HG03565 (cell line): ENCODE data around the gene MAGEB6B.
"Not testable (repeated sequence)": the region's sequence is repeated elsewhere in the genome, so short reads cannot be mapped to it uniquely, and the experiment has no call there.

Experiments used
- ATAC-seq: cut with Tn5 transposase; IDR thresholded peaks from one replicate; pipeline ENCODE4 v1.9.1; 2021; ENCODE audit warnings: mild to moderate bottlenecking, moderate library complexity; ENCODE audit not compliant: unreplicated experiment

MAGEB6B gene

GRCh38 chrX:26160301-26160700 is at the start of gene MAGEB6B:
Gene MAGEB6B, plus strand, starts transcription at chrX:26160601. Its CDS starts 0 bp downstream, at chrX:26160601.
- no peak for ATAC-seq

GRCh38 chrX:26138274-26138673 is 22.1 kb upstream of the MAGEB6B start, which contains the start of gene MAGEB18:
Gene MAGEB18, plus strand, starts transcription at chrX:26138343. Its CDS starts 643 bp downstream, at chrX:26138986.
- ATAC-seq: no peak

- no peak for ATAC-seq
Observed at GRCh38 chrX:26146024-26146423, 14.4 kb upstream of the MAGEB6B start.

GRCh38 chrX:26192204-26192603 is 31.8 kb downstream of the MAGEB6B start, which contains the start of gene MAGEB6:
Gene MAGEB6, plus strand, starts transcription at chrX:26192440. Its CDS starts 1,407 bp downstream, at chrX:26193847.
- no peak for ATAC-seq

GRCh38 chrX:26203561-26203960 is 43.2 kb downstream of the MAGEB6B start:
- ATAC-seq: no peak

- ATAC-seq: not testable (repeated sequence)
Observed at GRCh38 chrX:26204717-26205116, 44.3 kb downstream of the MAGEB6B start.

GRCh38 chrX:26208012-26208411 is 47.6 kb downstream of the MAGEB6B start:
- ATAC-seq: no peak
